SK-N-SH treated with all-trans-retinoic acid at 6 μM for 48 hours (cell line): Measurements from ENCODE around the gene LRCH1.

Source experiments
- ARNTL ChIP-seq: fragments of 450-650 bp; formaldehyde crosslinking; IDR thresholded peaks from 2 replicates; pipeline ENCODE4 v1.5.0; 2020; ENCODE audit warnings: low read depth, mild to moderate bottlenecking, moderate library complexity, borderline replicate concordance
- GLIS3 ChIP-seq: fragments of 250-450 bp; sonication (Bioruptor Pico); IDR thresholded peaks from 2 replicates; pipeline ENCODE4 v1.5.0; 2020; ENCODE audit warnings: mild to moderate bottlenecking, moderate library complexity
- PPARA ChIP-seq: fragments of 250-450 bp; sonication (Bioruptor Pico); IDR thresholded peaks from 2 replicates; pipeline ENCODE4 v1.5.0; 2020; ENCODE audit warnings: mild to moderate bottlenecking, borderline replicate concordance
- RARB ChIP-seq: fragments of 250-450 bp; sonication (Bioruptor Pico); IDR thresholded peaks from 2 replicates; pipeline ENCODE4 v1.8.0; 2021; ENCODE audit warnings: mild to moderate bottlenecking, moderate library complexity
- ZFP3 ChIP-seq: fragments of 250-450 bp; sonication (Bioruptor Pico); IDR thresholded peaks from 2 replicates; pipeline ENCODE4 v1.5.0; 2020; ENCODE audit warnings: mild to moderate bottlenecking, moderate library complexity
- ZFP30 ChIP-seq: fragments of 450-650 bp; formaldehyde crosslinking; IDR thresholded peaks from 2 replicates; pipeline ENCODE4 v1.5.0; 2022; ENCODE audit warnings: mild to moderate bottlenecking, moderate library complexity
- ZNF565 ChIP-seq: fragments of 450-650 bp; formaldehyde crosslinking; conservative IDR thresholded peaks from 2 replicates; pipeline ENCODE4 v1.5.0; 2020; ENCODE audit warnings: low read depth, mild to moderate bottlenecking, moderate library complexity
- TF ChIP-seq, protein P1 (sequence below): fragments of 250-450 bp; sonication (Bioruptor Pico); IDR thresholded peaks from 2 replicates; pipeline ENCODE4 v1.8.0; 2020; ENCODE audit warnings: mild to moderate bottlenecking, moderate library complexity, borderline replicate concordance
- TF ChIP-seq, protein P2 (sequence below): fragments of 250-450 bp; sonication (Bioruptor Pico); IDR thresholded peaks from 2 replicates; pipeline ENCODE4 v1.5.1; 2021; ENCODE audit warnings: mild to moderate bottlenecking, moderate library complexity
- TF ChIP-seq, protein P3 (sequence below): fragments of 250-450 bp; sonication (Bioruptor Pico); IDR thresholded peaks from 2 replicates; pipeline ENCODE4 v1.5.0; 2020; ENCODE audit warnings: mild to moderate bottlenecking, moderate library complexity
- TF ChIP-seq, protein P4 (sequence below): fragments of 250-450 bp; sonication (Bioruptor Pico); IDR thresholded peaks from 2 replicates; pipeline ENCODE4 v1.5.1; 2020; ENCODE audit warnings: low read depth, mild to moderate bottlenecking, moderate library complexity

DNA sequence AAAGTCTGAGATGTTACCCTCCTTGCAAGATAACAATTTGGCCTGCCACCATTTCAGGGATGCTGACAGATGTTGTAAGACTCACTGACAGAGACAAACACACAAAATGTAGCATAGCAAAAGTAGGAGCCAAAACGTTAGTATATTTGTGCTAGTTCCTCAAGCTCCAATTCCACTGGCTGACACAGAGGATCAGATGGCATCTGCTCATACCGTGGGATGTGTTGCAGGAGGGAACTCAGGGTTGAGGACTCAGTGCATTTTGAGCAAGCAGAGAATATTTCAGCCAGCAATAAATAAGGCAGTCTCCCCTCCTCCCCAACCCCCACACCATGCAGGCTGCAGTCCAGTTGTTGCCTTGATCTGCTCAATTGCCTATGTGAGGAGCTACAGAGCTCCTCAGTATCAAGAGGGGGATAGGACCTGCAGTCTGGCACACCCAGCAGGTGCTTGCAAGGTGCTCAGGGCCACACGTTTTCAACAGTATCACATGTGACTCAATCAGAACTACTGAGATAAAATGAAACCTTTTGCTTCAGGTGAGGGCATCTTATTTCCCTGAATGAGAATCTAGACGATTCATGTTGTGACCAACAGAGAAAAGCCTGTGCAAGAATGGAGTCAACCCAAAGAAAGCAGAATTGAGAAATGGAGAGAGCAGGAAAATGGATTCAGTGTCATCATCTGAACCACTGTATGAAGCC lies 23.6 kb upstream of the LRCH1 start:
- TF ChIP-seq, protein P1, sequence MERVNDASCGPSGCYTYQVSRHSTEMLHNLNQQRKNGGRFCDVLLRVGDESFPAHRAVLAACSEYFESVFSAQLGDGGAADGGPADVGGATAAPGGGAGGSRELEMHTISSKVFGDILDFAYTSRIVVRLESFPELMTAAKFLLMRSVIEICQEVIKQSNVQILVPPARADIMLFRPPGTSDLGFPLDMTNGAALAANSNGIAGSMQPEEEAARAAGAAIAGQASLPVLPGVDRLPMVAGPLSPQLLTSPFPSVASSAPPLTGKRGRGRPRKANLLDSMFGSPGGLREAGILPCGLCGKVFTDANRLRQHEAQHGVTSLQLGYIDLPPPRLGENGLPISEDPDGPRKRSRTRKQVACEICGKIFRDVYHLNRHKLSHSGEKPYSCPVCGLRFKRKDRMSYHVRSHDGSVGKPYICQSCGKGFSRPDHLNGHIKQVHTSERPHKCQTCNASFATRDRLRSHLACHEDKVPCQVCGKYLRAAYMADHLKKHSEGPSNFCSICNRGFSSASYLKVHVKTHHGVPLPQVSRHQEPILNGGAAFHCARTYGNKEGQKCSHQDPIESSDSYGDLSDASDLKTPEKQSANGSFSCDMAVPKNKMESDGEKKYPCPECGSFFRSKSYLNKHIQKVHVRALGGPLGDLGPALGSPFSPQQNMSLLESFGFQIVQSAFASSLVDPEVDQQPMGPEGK, result no peak
- TF ChIP-seq ZFP3 (no peak), GLIS3 (CRISPR knock-in tag) (no peak), PPARA (CRISPR knock-in tag) (no peak), RARB (CRISPR knock-in tag) (no peak), ZFP30 (CRISPR knock-in tag) (no peak), ARNTL (CRISPR knock-in tag) (no peak), ZNF565 (CRISPR knock-in tag) (no peak)
- TF ChIP-seq, protein P2, sequence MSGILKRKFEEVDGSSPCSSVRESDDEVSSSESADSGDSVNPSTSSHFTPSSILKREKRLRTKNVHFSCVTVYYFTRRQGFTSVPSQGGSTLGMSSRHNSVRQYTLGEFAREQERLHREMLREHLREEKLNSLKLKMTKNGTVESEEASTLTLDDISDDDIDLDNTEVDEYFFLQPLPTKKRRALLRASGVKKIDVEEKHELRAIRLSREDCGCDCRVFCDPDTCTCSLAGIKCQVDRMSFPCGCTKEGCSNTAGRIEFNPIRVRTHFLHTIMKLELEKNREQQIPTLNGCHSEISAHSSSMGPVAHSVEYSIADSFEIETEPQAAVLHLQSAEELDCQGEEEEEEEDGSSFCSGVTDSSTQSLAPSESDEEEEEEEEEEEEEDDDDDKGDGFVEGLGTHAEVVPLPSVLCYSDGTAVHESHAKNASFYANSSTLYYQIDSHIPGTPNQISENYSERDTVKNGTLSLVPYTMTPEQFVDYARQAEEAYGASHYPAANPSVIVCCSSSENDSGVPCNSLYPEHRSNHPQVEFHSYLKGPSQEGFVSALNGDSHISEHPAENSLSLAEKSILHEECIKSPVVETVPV (CRISPR knock-in tag), result no peak
- TF ChIP-seq, protein P3, sequence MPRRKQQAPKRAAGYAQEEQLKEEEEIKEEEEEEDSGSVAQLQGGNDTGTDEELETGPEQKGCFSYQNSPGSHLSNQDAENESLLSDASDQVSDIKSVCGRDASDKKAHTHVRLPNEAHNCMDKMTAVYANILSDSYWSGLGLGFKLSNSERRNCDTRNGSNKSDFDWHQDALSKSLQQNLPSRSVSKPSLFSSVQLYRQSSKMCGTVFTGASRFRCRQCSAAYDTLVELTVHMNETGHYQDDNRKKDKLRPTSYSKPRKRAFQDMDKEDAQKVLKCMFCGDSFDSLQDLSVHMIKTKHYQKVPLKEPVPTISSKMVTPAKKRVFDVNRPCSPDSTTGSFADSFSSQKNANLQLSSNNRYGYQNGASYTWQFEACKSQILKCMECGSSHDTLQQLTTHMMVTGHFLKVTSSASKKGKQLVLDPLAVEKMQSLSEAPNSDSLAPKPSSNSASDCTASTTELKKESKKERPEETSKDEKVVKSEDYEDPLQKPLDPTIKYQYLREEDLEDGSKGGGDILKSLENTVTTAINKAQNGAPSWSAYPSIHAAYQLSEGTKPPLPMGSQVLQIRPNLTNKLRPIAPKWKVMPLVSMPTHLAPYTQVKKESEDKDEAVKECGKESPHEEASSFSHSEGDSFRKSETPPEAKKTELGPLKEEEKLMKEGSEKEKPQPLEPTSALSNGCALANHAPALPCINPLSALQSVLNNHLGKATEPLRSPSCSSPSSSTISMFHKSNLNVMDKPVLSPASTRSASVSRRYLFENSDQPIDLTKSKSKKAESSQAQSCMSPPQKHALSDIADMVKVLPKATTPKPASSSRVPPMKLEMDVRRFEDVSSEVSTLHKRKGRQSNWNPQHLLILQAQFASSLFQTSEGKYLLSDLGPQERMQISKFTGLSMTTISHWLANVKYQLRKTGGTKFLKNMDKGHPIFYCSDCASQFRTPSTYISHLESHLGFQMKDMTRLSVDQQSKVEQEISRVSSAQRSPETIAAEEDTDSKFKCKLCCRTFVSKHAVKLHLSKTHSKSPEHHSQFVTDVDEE (CRISPR knock-in tag), result no peak
- TF ChIP-seq, protein P4, sequence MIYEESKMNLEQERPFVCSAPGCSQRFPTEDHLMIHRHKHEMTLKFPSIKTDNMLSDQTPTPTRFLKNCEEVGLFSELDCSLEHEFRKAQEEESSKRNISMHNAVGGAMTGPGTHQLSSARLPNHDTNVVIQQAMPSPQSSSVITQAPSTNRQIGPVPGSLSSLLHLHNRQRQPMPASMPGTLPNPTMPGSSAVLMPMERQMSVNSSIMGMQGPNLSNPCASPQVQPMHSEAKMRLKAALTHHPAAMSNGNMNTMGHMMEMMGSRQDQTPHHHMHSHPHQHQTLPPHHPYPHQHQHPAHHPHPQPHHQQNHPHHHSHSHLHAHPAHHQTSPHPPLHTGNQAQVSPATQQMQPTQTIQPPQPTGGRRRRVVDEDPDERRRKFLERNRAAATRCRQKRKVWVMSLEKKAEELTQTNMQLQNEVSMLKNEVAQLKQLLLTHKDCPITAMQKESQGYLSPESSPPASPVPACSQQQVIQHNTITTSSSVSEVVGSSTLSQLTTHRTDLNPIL (CRISPR knock-in tag), result no peak
